Subcutaneous adipose tissue (tissue), 4 donors: ENCODE data around the gene ZFAND2B. TPM values are rescaled to one million over a fixed set of nuclear protein-coding genes. Genes with fewer than 3 reads are reported as not detected.

Experiments used
- CTCF ChIP-seq: fragments of 450-650 bp; IDR thresholded peaks from one replicate; pipeline ENCODE4 v1.5.1; 2016; ENCODE audit warnings: low read depth, mild to moderate bottlenecking, control low read depth, antibody characterized with exemption, moderate library complexity
- total RNA-seq, 4 donors: library from RNA; depleted of rRNA; stranded (reverse); fragments of >200 nt; gene quantifications; one replicate each; pipeline ENCODE4 v1.1.0, GENCODE V29; 2016

ZFAND2B gene
- total RNA-seq: 10 to 100 TPM; 28.0 to 60.3 (median 43.7) TPM

- no peak for TF ChIP-seq CTCF
Measured at GRCh38 chr2:219206328-219207133, at the start of gene ZFAND2B. TSS of gene ZFAND2B (plus strand) at chr2:219206782. CDS start at chr2:219206988, 206 bp downstream.

- no peak for TF ChIP-seq CTCF
Measured at GRCh38 chr2:219157396-219157795, 49.2 kb upstream of the ZFAND2B start.

GRCh38 chr2:219158025-219158424, 48.6 kb upstream of the ZFAND2B start:
- TF ChIP-seq CTCF: no peak

GRCh38 chr2:219158586-219158985, 48.0 kb upstream of the ZFAND2B start:
- TF ChIP-seq CTCF: no peak

GRCh38 chr2:219159771-219160185, 46.8 kb upstream of the ZFAND2B start:
- TF ChIP-seq CTCF: no peak

- TF ChIP-seq CTCF: no peak
Measured at GRCh38 chr2:219160186-219161017, 46.2 kb upstream of the ZFAND2B start, which contains the start of gene NHEJ1. TSS of gene NHEJ1 (minus strand) at chr2:219160815. CDS start at chr2:219158362, 2,453 bp downstream.

GRCh38 chr2:219161097-219161496, 45.5 kb upstream of the ZFAND2B start:
- no peak for TF ChIP-seq CTCF
